Measurements from ENCODE around the gene ZNF304. TPM values are rescaled to one million over a fixed set of nuclear protein-coding genes. Genes with fewer than 3 reads are reported as not detected.

ZNF304 gene
- total and polyA plus RNA-seq, 9 of the 15 experiments (the other 6 are each of a cell fraction or from before 2014, with no cell fraction given) = 0.82 to 5.5 (median 3.6) TPM

DNA sequence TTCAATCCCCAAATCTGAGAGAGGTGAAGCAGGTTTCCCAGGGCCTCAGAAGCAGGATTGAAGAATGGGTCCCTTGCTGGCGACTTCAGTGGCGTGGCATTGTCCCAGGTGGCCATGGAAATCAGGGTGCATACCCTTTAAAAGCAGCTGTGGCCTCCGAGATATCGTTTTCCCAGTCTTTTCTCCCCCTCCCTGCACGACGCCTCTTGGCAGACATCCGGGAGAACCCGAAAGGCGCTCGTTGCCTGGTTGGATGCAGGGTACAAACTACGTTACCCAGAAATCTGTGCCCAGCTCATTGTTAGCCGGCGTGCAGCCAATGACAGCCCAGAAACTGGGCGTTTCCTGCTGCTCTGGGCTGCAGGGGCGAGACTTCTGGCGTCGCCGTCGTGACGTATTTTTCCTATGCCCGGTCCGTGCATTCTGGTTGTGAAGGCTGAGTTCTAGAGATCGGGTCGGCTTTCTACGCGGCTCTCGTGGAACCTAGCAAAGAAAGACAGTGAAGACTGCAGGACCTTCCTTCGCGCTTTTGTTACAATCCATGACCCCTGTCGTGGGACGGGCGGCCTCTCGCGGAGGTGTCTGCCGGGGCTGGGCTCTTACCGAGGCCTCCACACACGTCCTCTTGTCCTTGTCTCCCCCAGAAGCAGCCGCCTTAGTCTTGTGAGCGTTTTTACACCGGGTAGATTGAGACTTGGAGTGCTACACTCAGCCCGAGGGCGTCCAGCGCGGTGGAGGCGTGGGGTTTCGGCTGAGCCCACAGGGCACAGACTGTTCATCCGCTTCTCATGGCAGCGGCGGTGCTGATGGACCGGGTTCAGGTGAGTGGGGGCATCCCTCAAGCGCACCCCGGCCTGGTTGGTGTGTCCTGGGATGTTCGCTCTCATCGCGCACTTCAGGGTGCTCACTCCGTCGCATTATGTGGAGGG lies at the start of gene ZNF304 (continued):
- TF ChIP-seq, protein P1, sequence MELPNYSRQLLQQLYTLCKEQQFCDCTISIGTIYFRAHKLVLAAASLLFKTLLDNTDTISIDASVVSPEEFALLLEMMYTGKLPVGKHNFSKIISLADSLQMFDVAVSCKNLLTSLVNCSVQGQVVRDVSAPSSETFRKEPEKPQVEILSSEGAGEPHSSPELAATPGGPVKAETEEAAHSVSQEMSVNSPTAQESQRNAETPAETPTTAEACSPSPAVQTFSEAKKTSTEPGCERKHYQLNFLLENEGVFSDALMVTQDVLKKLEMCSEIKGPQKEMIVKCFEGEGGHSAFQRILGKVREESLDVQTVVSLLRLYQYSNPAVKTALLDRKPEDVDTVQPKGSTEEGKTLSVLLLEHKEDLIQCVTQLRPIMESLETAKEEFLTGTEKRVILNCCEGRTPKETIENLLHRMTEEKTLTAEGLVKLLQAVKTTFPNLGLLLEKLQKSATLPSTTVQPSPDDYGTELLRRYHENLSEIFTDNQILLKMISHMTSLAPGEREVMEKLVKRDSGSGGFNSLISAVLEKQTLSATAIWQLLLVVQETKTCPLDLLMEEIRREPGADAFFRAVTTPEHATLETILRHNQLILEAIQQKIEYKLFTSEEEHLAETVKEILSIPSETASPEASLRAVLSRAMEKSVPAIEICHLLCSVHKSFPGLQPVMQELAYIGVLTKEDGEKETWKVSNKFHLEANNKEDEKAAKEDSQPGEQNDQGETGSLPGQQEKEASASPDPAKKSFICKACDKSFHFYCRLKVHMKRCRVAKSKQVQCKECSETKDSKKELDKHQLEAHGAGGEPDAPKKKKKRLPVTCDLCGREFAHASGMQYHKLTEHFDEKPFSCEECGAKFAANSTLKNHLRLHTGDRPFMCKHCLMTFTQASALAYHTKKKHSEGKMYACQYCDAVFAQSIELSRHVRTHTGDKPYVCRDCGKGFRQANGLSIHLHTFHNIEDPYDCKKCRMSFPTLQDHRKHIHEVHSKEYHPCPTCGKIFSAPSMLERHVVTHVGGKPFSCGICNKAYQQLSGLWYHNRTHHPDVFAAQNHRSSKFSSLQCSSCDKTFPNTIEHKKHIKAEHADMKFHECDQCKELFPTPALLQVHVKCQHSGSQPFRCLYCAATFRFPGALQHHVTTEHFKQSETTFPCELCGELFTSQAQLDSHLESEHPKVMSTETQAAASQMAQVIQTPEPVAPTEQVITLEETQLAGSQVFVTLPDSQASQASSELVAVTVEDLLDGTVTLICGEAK (IDR thresholded peaks at IDR 0.05) = peak; percentile 88
- TF ChIP-seq, protein P1 (CRISPR knock-in tag; IDR thresholded peaks at IDR 0.05) = no peak
- TF ChIP-seq, protein P2, sequence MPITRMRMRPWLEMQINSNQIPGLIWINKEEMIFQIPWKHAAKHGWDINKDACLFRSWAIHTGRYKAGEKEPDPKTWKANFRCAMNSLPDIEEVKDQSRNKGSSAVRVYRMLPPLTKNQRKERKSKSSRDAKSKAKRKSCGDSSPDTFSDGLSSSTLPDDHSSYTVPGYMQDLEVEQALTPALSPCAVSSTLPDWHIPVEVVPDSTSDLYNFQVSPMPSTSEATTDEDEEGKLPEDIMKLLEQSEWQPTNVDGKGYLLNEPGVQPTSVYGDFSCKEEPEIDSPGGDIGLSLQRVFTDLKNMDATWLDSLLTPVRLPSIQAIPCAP (CRISPR knock-in tag; IDR thresholded peaks at IDR 0.05; ENCODE audit: borderline replicate concordance) = no peak
- no peak for TF ChIP-seq ARHGAP35 (IDR thresholded peaks at IDR 0.05; ENCODE audit: partially characterized antibody)
- no peak for TF ChIP-seq SLC30A9 (CRISPR knock-in tag; IDR thresholded peaks at IDR 0.05)
- TF ChIP-seq PHB (CRISPR knock-in tag; IDR thresholded peaks at IDR 0.05) = no peak
- TF ChIP-seq, protein P3, sequence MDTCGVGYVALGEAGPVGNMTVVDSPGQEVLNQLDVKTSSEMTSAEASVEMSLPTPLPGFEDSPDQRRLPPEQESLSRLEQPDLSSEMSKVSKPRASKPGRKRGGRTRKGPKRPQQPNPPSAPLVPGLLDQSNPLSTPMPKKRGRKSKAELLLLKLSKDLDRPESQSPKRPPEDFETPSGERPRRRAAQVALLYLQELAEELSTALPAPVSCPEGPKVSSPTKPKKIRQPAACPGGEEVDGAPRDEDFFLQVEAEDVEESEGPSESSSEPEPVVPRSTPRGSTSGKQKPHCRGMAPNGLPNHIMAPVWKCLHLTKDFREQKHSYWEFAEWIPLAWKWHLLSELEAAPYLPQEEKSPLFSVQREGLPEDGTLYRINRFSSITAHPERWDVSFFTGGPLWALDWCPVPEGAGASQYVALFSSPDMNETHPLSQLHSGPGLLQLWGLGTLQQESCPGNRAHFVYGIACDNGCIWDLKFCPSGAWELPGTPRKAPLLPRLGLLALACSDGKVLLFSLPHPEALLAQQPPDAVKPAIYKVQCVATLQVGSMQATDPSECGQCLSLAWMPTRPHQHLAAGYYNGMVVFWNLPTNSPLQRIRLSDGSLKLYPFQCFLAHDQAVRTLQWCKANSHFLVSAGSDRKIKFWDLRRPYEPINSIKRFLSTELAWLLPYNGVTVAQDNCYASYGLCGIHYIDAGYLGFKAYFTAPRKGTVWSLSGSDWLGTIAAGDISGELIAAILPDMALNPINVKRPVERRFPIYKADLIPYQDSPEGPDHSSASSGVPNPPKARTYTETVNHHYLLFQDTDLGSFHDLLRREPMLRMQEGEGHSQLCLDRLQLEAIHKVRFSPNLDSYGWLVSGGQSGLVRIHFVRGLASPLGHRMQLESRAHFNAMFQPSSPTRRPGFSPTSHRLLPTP (IDR thresholded peaks at IDR 0.05; ENCODE audit: borderline replicate concordance, extremely low read depth, insufficient read length) = no peak
- TF ChIP-seq, protein P4, sequence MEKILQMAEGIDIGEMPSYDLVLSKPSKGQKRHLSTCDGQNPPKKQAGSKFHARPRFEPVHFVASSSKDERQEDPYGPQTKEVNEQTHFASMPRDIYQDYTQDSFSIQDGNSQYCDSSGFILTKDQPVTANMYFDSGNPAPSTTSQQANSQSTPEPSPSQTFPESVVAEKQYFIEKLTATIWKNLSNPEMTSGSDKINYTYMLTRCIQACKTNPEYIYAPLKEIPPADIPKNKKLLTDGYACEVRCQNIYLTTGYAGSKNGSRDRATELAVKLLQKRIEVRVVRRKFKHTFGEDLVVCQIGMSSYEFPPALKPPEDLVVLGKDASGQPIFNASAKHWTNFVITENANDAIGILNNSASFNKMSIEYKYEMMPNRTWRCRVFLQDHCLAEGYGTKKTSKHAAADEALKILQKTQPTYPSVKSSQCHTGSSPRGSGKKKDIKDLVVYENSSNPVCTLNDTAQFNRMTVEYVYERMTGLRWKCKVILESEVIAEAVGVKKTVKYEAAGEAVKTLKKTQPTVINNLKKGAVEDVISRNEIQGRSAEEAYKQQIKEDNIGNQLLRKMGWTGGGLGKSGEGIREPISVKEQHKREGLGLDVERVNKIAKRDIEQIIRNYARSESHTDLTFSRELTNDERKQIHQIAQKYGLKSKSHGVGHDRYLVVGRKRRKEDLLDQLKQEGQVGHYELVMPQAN (IDR thresholded peaks at IDR 0.05; ENCODE audit: borderline replicate concordance) = no peak
- TF ChIP-seq ZNF354B (CRISPR knock-in tag; IDR thresholded peaks at IDR 0.05) = no peak
- TF ChIP-seq SIX5 (IDR thresholded peaks at IDR 0.05; ENCODE audit: borderline replicate concordance in 1 of 2, insufficient read depth in 1 of 2, low read depth in 1 of 2, low read length in 2 of 2) = peak; percentile 66 to 76; a peak in 3 of 4 replicates
- no peak for TF ChIP-seq BMI1 (IDR thresholded peaks at IDR 0.05; ENCODE audit: low read length)
